Measurements from ENCODE around the gene EMP3.

- TF ChIP-seq CTCF (IDR thresholded peaks at IDR 0.05) (no peak), POLR2AphosphoS5 (IDR thresholded peaks at IDR 0.05; ENCODE audit: insufficient read depth in 1 of 2, low read depth in 1 of 2) (no peak), POLR2A (IDR thresholded peaks at IDR 0.05) (no peak)
Measured at GRCh38 chr19:48283908-48284307, 41.4 kb upstream of the EMP3 start.

Measured in vagina (tissue), 2 donors.